ENCODE measurements around the gene DRP2.
A peak's percentile ranks its signal among the peaks of the same experiment; 100 is the strongest.
"Not testable (repeated sequence)": the region's sequence is repeated elsewhere in the genome, so short reads cannot be mapped to it uniquely, and the experiment has no call there.

The DRP2 gene, protein sequence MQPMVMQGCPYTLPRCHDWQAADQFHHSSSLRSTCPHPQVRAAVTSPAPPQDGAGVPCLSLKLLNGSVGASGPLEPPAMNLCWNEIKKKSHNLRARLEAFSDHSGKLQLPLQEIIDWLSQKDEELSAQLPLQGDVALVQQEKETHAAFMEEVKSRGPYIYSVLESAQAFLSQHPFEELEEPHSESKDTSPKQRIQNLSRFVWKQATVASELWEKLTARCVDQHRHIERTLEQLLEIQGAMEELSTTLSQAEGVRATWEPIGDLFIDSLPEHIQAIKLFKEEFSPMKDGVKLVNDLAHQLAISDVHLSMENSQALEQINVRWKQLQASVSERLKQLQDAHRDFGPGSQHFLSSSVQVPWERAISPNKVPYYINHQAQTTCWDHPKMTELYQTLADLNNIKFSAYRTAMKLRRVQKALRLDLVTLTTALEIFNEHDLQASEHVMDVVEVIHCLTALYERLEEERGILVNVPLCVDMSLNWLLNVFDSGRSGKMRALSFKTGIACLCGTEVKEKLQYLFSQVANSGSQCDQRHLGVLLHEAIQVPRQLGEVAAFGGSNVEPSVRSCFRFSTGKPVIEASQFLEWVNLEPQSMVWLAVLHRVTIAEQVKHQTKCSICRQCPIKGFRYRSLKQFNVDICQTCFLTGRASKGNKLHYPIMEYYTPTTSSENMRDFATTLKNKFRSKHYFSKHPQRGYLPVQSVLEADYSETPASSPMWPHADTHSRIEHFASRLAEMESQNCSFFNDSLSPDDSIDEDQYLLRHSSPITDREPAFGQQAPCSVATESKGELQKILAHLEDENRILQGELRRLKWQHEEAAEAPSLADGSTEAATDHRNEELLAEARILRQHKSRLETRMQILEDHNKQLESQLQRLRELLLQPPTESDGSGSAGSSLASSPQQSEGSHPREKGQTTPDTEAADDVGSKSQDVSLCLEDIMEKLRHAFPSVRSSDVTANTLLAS

DNA sequence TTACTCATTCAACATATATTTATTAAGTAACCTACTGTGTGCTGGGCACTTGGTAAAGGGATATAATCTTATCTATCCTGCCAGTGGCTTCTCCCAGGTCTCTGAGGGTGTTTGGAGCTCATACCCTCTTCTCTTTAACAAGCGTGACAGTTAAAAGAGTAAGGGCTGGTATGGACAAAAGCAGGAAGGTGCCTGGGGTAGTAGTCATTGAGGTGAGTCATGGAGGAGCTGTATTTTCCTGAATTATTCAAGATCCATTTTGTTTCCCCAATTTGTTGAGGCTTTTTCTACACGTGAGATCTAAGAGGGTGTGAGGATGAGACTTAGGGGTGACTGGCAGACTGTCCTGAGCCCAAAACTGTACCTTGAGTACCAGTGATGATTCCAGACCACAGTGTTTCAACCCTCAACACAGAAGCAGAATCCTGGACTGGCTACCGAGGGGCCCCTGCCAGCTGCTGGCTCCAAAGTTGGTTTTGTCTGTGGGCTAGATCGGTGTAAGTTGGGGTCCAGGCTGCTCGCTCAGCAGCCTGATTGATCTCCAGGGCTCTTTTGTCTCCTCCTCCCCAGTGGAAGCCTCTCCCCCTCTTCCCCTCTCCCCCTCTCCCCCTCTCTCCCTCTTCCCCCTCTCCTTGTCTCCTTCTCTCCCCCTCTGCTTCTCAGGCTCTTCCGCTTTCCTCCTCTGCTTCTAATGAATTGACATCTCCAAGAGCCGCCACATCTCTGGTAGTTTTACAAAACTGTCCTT, at the start of gene DRP2:
Gene DRP2, plus strand, starts transcription at position 671 of the 748 bp plus-strand sequence. CDS start 11,862 bp downstream, outside the sequence.
- no peak for DNase-seq (ENCODE audit: low read depth)
- H3K4me3 ChIP-seq (ENCODE audit: control insufficient read depth, low read depth, low read length) = peak within 1 kb of the TSS; percentile 9

GRCh38 chrX:101171883-101172400, 47.6 kb upstream of the DRP2 start:
- no peak for DNase-seq (ENCODE audit: low read depth)
- no peak overlapping the region for H3K4me3 ChIP-seq (ENCODE audit: control insufficient read depth, low read depth, low read length)
- no peak for TF ChIP-seq CTCF (IDR thresholded peaks at IDR 0.05; ENCODE audit: control insufficient read depth, insufficient read depth, low read depth, low read length, missing control alignments)

More for the DNA sequence above, at the start of gene DRP2:
- TF ChIP-seq CTCF (IDR thresholded peaks at IDR 0.05; ENCODE audit: control insufficient read depth, insufficient read depth, low read depth, low read length, missing control alignments) = no peak

DNA sequence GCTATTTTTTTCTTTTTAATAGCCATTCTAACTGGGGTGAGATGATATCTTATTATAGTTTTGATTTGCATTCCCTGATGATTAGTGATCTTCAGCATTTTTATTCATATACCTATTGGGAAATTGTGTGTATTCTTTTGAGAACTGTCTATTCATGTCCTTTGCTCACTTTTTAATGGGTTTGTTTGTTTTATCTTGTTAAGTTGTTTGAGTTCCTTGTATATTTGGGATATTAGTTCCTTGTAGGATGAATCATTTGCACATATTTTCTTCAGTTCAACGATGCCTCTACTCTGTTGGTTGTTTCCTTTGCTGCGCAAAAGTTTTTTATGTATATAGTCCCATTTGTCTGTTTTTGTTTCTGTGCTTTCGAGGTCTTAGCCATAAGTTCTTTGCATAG, 43.1 kb upstream of the DRP2 start:
- TF ChIP-seq CTCF (IDR thresholded peaks at IDR 0.05; ENCODE audit: control insufficient read depth, insufficient read depth, low read depth, low read length, missing control alignments) = no peak
- no peak overlapping the region for H3K4me3 ChIP-seq (ENCODE audit: control insufficient read depth, low read depth, low read length)
- no peak for DNase-seq (ENCODE audit: low read depth)

GRCh38 chrX:101184876-101185275, 34.7 kb upstream of the DRP2 start:
- not testable (repeated sequence) for H3K4me3 ChIP-seq (ENCODE audit: control insufficient read depth, low read depth, low read length); DNase-seq (ENCODE audit: low read depth)

DNA sequence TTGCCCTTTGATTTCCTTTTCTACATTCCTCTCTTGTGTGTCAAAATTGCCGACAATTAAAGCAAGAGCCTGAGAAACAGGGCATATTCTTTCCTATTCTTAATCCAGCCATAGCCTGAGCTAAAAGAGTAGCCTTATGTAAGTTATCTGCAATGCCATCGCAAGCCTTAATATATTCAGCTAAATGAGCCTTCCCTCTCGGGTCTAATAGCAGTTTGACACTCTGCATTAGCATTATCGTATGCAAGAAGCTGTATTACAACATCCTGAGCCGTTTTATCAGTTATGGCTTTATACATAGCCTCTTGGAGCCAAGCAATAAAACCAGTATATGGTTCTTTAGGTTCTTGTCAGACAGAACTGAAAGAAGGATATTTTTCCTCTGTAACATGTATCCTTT, 31.6 kb upstream of the DRP2 start:
- not testable (repeated sequence) for H3K4me3 ChIP-seq (ENCODE audit: control insufficient read depth, low read depth, low read length); DNase-seq (ENCODE audit: low read depth)

DNA sequence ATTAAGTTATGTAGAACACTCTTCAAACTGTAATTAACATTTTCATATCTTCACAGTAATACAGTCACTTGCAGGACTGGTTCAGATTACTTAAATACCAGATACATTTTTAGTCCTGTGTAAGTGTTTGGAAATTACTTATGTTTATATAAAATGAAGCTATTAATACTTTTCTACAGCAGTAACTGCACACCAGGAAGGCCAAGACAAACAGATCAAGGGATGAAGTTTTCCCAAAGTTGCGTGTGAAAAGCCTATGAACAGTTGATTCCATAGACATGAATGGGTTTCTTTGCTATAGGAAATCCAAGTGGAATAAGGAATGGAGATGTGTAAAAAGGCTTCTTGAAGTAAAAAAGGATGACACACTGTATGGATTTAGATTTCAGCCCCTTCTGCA, 28.9 kb upstream of the DRP2 start:
- no peak overlapping the region for H3K4me3 ChIP-seq (ENCODE audit: control insufficient read depth, low read depth, low read length)
- DNase-seq (ENCODE audit: low read depth) = no peak
- TF ChIP-seq CTCF (IDR thresholded peaks at IDR 0.05; ENCODE audit: control insufficient read depth, insufficient read depth, low read depth, low read length, missing control alignments) = no peak

DNA sequence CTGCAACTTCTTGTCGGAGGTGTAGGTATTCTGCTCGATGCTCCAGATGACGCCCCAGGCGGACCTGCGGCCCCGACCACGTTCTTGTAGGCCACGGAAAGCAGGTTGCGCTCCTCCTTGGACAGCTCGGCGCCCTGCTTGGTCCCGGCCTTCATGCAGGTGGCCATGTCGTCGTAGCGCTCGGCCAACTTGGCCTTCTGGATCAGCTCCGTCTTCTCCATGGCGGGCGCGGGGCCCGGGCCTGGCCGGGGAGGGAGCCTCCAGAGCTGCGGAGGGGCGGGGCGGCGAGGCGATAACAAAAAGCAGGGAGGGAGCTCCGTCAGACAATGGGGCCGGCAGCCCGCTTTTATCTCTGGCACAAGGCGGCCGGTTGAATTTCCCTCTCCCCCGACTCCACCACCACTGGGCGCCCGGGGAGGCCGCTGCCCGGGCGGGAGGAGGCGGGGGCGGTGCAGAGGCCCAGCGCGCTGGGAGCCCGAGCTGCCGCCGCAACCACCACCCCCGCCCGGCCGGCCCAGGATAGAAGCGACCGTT, 28.3 kb upstream of the DRP2 start:
- TF ChIP-seq CTCF (IDR thresholded peaks at IDR 0.05; ENCODE audit: control insufficient read depth, insufficient read depth, low read depth, low read length, missing control alignments) = no peak
- H3K4me3 ChIP-seq (ENCODE audit: control insufficient read depth, low read depth, low read length) = peak overlapping the region; percentile 16
- no peak for DNase-seq (ENCODE audit: low read depth)

All from AG09309 (cell line).